OCI-LY1 (cell line): Measurements from ENCODE around the gene C22orf15.

Source experiments
- CTCF ChIP-seq: fragments of 200-600 bp; sonication (generic), shearing (Covaris generic); IDR thresholded peaks from 2 replicates; pipeline ENCODE4 v1.5.1; 2017; ENCODE audit warnings: mild to moderate bottlenecking, antibody characterized with exemption, low read length, moderate library complexity, mixed read lengths
- EZH2 ChIP-seq: fragments of 200-600 bp; sonication (generic), shearing (Covaris generic); IDR thresholded peaks from 2 replicates; pipeline ENCODE4 v1.8.0; 2017; ENCODE audit warnings: borderline replicate concordance, mixed run types, mild to moderate bottlenecking, antibody characterized with exemption, low read length, moderate library complexity, mixed read lengths

GRCh38 chr22:23769321-23769965 lies 6.7 kb downstream of the C22orf15 start:
- no peak for TF ChIP-seq CTCF
- TF ChIP-seq EZH2 = no peak
